HEK293 (cell line): ENCODE results near the gene HSD17B14.

Experiments used
- KLF16 ChIP-seq: fragments of 450-650 bp; formaldehyde crosslinking; IDR thresholded peaks from 2 replicates; pipeline ENCODE4 v1.5.1; 2017; ENCODE audit warnings: missing biosample characterization, missing genetic modification characterization
- SALL2 ChIP-seq: fragments of 450-650 bp; formaldehyde crosslinking; IDR thresholded peaks from 2 replicates; pipeline ENCODE4 v1.5.0; 2017; ENCODE audit warnings: missing biosample characterization, mild to moderate bottlenecking, missing genetic modification characterization, borderline replicate concordance
- WT1 ChIP-seq: fragments of 450-650 bp; formaldehyde crosslinking; IDR thresholded peaks from 2 replicates; pipeline ENCODE4 v1.5.1; 2016; ENCODE audit warnings: missing biosample characterization, missing genetic modification characterization
- YY1 ChIP-seq: fragments of 450-650 bp; formaldehyde crosslinking; IDR thresholded peaks from 2 replicates; pipeline ENCODE4 v1.5.1; 2018; ENCODE audit warnings: missing biosample characterization, missing genetic modification characterization
- YY2 ChIP-seq: fragments of 450-650 bp; formaldehyde crosslinking; IDR thresholded peaks from 2 replicates; pipeline ENCODE4 v1.5.1; 2016; ENCODE audit warnings: missing biosample characterization, missing genetic modification characterization
- ZBTB17 ChIP-seq: fragments of 450-650 bp; formaldehyde crosslinking; IDR thresholded peaks from 2 replicates; pipeline ENCODE4 v1.5.1; 2016; ENCODE audit warnings: missing biosample characterization, missing genetic modification characterization
- ZBTB48 ChIP-seq: fragments of 450-650 bp; formaldehyde crosslinking; IDR thresholded peaks from 2 replicates; pipeline ENCODE4 v1.5.1; 2016; ENCODE audit warnings: missing biosample characterization, missing genetic modification characterization
- ZNF146 ChIP-seq: fragments of 450-650 bp; formaldehyde crosslinking; IDR thresholded peaks from 2 replicates; pipeline ENCODE4 v1.5.1; 2016; ENCODE audit warnings: missing biosample characterization, missing genetic modification characterization
- ZNF157 ChIP-seq: fragments of 450-650 bp; formaldehyde crosslinking; IDR thresholded peaks from 2 replicates; pipeline ENCODE4 v1.5.1; 2016; ENCODE audit warnings: missing biosample characterization, missing genetic modification characterization
- ZNF169 ChIP-seq: fragments of 450-650 bp; formaldehyde crosslinking; IDR thresholded peaks from 2 replicates; pipeline ENCODE4 v1.5.1; 2016; ENCODE audit warnings: missing biosample characterization, missing genetic modification characterization
- ZNF184 ChIP-seq: fragments of 450-650 bp; IDR thresholded peaks from 2 replicates; pipeline ENCODE4 v1.5.1; 2018; ENCODE audit warnings: missing biosample characterization, mild to moderate bottlenecking, missing genetic modification characterization
- ZNF211 ChIP-seq: fragments of 450-650 bp; formaldehyde crosslinking; IDR thresholded peaks from 2 replicates; pipeline ENCODE4 v1.5.1; 2016; ENCODE audit warnings: low read depth, missing biosample characterization, missing genetic modification characterization
- ZNF248 ChIP-seq: fragments of 450-650 bp; formaldehyde crosslinking; IDR thresholded peaks from 2 replicates; pipeline ENCODE4 v1.5.1; 2017; ENCODE audit warnings: missing biosample characterization, missing genetic modification characterization
- ZNF266 ChIP-seq: fragments of 450-650 bp; formaldehyde crosslinking; IDR thresholded peaks from 2 replicates; pipeline ENCODE4 v1.5.1; 2016; ENCODE audit warnings: missing biosample characterization, missing genetic modification characterization, low read depth
- ZNF341 ChIP-seq: fragments of 450-650 bp; formaldehyde crosslinking; IDR thresholded peaks from 2 replicates; pipeline ENCODE4; 2016; ENCODE audit warnings: low read depth, missing biosample characterization, missing genetic modification characterization
- ZNF433 ChIP-seq: fragments of 450-650 bp; formaldehyde crosslinking; IDR thresholded peaks from 2 replicates; pipeline ENCODE4 v1.5.1; 2016; ENCODE audit warnings: missing biosample characterization, missing genetic modification characterization, low read depth
- ZNF560 ChIP-seq: fragments of 450-650 bp; formaldehyde crosslinking; IDR thresholded peaks from 2 replicates; pipeline ENCODE4 v1.5.1; 2017; ENCODE audit warnings: missing biosample characterization, missing genetic modification characterization, borderline replicate concordance
- ZNF664 ChIP-seq: fragments of 450-650 bp; formaldehyde crosslinking; IDR thresholded peaks from 2 replicates; pipeline ENCODE4 v1.5.1; 2016; ENCODE audit warnings: missing biosample characterization, missing genetic modification characterization
- ZNF837 ChIP-seq: fragments of 450-650 bp; formaldehyde crosslinking; IDR thresholded peaks from 2 replicates; pipeline ENCODE4 v1.5.1; 2016; ENCODE audit warnings: missing biosample characterization, missing genetic modification characterization
- ZSCAN30 ChIP-seq: fragments of 450-650 bp; IDR thresholded peaks from 2 replicates; pipeline ENCODE4 v1.5.1; 2018; ENCODE audit warnings: missing biosample characterization, mild to moderate bottlenecking, missing genetic modification characterization, moderate library complexity
- TF ChIP-seq, protein P1 (sequence below): fragments of 450-650 bp; formaldehyde crosslinking; IDR thresholded peaks from 2 replicates; pipeline ENCODE4 v1.5.0; 2017; ENCODE audit warnings: missing biosample characterization, missing genetic modification characterization, borderline replicate concordance
- TF ChIP-seq, protein P2 (sequence below): fragments of 450-650 bp; IDR thresholded peaks from 2 replicates; pipeline ENCODE4 v1.5.1; 2018; ENCODE audit warnings: missing biosample characterization, missing genetic modification characterization
- TF ChIP-seq, protein P3 (sequence below): fragments of 450-650 bp; formaldehyde crosslinking; IDR thresholded peaks from 2 replicates; pipeline ENCODE4 v1.5.1; 2016; ENCODE audit warnings: missing biosample characterization, missing genetic modification characterization, borderline replicate concordance
- TF ChIP-seq, protein P4 (sequence below): fragments of 450-650 bp; formaldehyde crosslinking; IDR thresholded peaks from 2 replicates; pipeline ENCODE4 v1.5.1; 2016; ENCODE audit warnings: missing biosample characterization, missing genetic modification characterization
- TF ChIP-seq, protein P5 (sequence below): fragments of 450-650 bp; formaldehyde crosslinking; IDR thresholded peaks from 2 replicates; pipeline ENCODE4 v1.5.1; 2017; ENCODE audit warnings: missing biosample characterization, mild to moderate bottlenecking, missing genetic modification characterization, moderate library complexity

The HSD17B14 gene

DNA sequence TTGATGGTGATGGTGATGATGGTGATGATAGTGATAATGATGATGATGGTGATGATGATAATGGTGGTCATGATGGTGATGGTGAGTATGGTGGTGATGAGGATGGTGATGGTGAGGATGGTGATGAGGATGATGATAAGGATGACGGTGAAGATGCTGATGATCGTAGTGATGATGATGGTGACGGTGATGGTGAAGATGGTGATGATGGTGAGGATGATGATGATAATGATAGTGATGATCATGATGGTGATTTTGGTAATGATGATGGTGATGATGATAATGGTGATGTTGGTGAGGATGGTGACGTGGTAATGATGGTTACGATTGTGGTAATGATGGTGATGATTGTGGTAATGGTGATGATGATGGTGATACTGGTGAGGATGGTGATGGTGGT, 14.7 kb downstream of the HSD17B14 start (continued):
- TF ChIP-seq ZSCAN30 (tag by site-specific recombination) (no peak), ZNF341 (no peak), ZNF146 (tag by site-specific recombination) (no peak), KLF16 (tag by site-specific recombination) (no peak), ZNF560 (tag by site-specific recombination) (no peak), ZNF184 (tag by site-specific recombination) (no peak), YY1 (no peak), SALL2 (0 out of 2 replicates have a peak, but pooled peaks have one; percentile 43), ZNF433 (tag by site-specific recombination) (no peak), ZNF837 (tag by site-specific recombination) (no peak), ZNF211 (tag by site-specific recombination) (no peak), ZNF664 (tag by site-specific recombination) (no peak), ZBTB48 (tag by site-specific recombination) (no peak), WT1 (tag by site-specific recombination) (no peak), ZNF266 (tag by site-specific recombination) (0 out of 2 replicates have a peak, but pooled peaks have one; percentile 44), YY2 (tag by site-specific recombination) (peak; percentile 63; the same call in 1 of the 2 replicates), ZNF157 (tag by site-specific recombination) (no peak), ZBTB17 (tag by site-specific recombination) (peak; percentile 52; the same call in 1 of the 2 replicates), ZNF248 (tag by site-specific recombination) (peak; percentile 57; the same call in 1 of the 2 replicates), ZNF169 (tag by site-specific recombination) (peak; percentile 68; the same call in 1 of the 2 replicates)
- TF ChIP-seq, protein P1, sequence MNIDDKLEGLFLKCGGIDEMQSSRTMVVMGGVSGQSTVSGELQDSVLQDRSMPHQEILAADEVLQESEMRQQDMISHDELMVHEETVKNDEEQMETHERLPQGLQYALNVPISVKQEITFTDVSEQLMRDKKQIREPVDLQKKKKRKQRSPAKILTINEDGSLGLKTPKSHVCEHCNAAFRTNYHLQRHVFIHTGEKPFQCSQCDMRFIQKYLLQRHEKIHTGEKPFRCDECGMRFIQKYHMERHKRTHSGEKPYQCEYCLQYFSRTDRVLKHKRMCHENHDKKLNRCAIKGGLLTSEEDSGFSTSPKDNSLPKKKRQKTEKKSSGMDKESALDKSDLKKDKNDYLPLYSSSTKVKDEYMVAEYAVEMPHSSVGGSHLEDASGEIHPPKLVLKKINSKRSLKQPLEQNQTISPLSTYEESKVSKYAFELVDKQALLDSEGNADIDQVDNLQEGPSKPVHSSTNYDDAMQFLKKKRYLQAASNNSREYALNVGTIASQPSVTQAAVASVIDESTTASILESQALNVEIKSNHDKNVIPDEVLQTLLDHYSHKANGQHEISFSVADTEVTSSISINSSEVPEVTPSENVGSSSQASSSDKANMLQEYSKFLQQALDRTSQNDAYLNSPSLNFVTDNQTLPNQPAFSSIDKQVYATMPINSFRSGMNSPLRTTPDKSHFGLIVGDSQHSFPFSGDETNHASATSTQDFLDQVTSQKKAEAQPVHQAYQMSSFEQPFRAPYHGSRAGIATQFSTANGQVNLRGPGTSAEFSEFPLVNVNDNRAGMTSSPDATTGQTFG (tag by site-specific recombination), result 0 out of 2 replicates have a peak, but pooled peaks have one; percentile 55
- TF ChIP-seq, protein P2, sequence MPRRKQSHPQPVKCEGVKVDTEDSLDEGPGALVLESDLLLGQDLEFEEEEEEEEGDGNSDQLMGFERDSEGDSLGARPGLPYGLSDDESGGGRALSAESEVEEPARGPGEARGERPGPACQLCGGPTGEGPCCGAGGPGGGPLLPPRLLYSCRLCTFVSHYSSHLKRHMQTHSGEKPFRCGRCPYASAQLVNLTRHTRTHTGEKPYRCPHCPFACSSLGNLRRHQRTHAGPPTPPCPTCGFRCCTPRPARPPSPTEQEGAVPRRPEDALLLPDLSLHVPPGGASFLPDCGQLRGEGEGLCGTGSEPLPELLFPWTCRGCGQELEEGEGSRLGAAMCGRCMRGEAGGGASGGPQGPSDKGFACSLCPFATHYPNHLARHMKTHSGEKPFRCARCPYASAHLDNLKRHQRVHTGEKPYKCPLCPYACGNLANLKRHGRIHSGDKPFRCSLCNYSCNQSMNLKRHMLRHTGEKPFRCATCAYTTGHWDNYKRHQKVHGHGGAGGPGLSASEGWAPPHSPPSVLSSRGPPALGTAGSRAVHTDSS (tag by site-specific recombination), result peak; percentile 99
- TF ChIP-seq, protein P3, sequence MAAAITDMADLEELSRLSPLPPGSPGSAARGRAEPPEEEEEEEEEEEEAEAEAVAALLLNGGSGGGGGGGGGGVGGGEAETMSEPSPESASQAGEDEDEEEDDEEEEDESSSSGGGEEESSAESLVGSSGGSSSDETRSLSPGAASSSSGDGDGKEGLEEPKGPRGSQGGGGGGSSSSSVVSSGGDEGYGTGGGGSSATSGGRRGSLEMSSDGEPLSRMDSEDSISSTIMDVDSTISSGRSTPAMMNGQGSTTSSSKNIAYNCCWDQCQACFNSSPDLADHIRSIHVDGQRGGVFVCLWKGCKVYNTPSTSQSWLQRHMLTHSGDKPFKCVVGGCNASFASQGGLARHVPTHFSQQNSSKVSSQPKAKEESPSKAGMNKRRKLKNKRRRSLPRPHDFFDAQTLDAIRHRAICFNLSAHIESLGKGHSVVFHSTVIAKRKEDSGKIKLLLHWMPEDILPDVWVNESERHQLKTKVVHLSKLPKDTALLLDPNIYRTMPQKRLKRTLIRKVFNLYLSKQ (tag by site-specific recombination), result no peak
- TF ChIP-seq, protein P4, sequence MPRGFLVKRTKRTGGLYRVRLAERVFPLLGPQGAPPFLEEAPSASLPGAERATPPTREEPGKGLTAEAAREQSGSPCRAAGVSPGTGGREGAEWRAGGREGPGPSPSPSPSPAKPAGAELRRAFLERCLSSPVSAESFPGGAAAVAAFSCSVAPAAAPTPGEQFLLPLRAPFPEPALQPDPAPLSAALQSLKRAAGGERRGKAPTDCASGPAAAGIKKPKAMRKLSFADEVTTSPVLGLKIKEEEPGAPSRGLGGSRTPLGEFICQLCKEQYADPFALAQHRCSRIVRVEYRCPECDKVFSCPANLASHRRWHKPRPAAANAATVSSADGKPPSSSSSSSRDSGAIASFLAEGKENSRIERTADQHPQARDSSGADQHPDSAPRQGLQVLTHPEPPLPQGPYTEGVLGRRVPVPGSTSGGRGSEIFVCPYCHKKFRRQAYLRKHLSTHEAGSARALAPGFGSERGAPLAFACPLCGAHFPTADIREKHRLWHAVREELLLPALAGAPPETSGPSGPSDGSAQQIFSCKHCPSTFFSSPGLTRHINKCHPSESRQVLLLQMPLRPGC, result no peak
- TF ChIP-seq, protein P5, sequence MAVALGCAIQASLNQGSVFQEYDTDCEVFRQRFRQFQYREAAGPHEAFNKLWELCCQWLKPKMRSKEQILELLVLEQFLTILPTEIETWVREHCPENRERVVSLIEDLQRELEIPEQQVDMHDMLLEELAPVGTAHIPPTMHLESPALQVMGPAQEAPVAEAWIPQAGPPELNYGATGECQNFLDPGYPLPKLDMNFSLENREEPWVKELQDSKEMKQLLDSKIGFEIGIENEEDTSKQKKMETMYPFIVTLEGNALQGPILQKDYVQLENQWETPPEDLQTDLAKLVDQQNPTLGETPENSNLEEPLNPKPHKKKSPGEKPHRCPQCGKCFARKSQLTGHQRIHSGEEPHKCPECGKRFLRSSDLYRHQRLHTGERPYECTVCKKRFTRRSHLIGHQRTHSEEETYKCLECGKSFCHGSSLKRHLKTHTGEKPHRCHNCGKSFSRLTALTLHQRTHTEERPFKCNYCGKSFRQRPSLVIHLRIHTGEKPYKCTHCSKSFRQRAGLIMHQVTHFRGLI (tag by site-specific recombination), result no peak
